Natural killer cell treated with Interleukin-12 subunit alpha and Interleukin-12 subunit beta and Interleukin-15 and Interleukin-18, amount 100 ng/mL, for 72 hours (primary cell): Measurements from ENCODE around the gene RAET1G. TPM values are rescaled to one million over a fixed set of nuclear protein-coding genes. Genes with fewer than 3 reads are reported as not detected.
A peak's percentile ranks its signal among the peaks of the same experiment; 100 is the strongest.
"Not testable (repeated sequence)": the region's sequence is repeated elsewhere in the genome, so short reads cannot be mapped to it uniquely, and the experiment has no call there.

ENCODE experiments used
- ATAC-seq, 2 donors: fragments of 150-1000 bp; cut with Tn5 transposase in 1 of 2; sonication (Bioruptor Pico), chemical (Tn5 transposase) in 1 of 2; 2 replicates each; pipeline ENCODE4 v1.10.0; 2021
- DNase-seq: peaks from one replicate; pipeline ENCODE4 v3.0.0; 2022; ENCODE audit warnings: low spot score
- H3K27ac Mint-ChIP-seq, 2 donors: 1 replicate in 1 of 2; 2 replicates in 1 of 2; pipeline ENCODE4 v1.8.0; 2022; ENCODE audit warnings: mixed read lengths in 2 of 2, mild to moderate bottlenecking in 1 of 2, moderate library complexity in 1 of 2
- H3K27me3 Mint-ChIP-seq, 2 donors: 1 replicate in 1 of 2; 2 replicates in 1 of 2; pipeline ENCODE4 v1.8.0; 2022; ENCODE audit warnings: mixed read lengths in 2 of 2
- H3K36me3 Mint-ChIP-seq: one replicate; pipeline ENCODE4 v1.8.0; 2022; ENCODE audit warnings: mixed read lengths
- H3K4me1 Mint-ChIP-seq, 2 donors: 1 replicate in 1 of 2; 2 replicates in 1 of 2; pipeline ENCODE4 v1.8.0; 2022; ENCODE audit warnings: low read depth in 2 of 2, mixed read lengths in 2 of 2, mild to moderate bottlenecking in 1 of 2
- H3K4me3 Mint-ChIP-seq: one replicate; pipeline ENCODE4 v1.8.0; 2022; ENCODE audit warnings: mixed read lengths
- H3K9me3 Mint-ChIP-seq: 2 replicates; pipeline ENCODE4 v1.8.0; 2022; ENCODE audit warnings: mixed read lengths
- total RNA-seq, 2 donors: library from RNA; stranded (reverse); gene quantifications; one replicate each; pipeline ENCODE4 v1.2.3, GENCODE V29; 2022

The RAET1G gene
- total RNA-seq, 2 donors from 2014 or later = 0.43 TPM; not detected in 1

DNA sequence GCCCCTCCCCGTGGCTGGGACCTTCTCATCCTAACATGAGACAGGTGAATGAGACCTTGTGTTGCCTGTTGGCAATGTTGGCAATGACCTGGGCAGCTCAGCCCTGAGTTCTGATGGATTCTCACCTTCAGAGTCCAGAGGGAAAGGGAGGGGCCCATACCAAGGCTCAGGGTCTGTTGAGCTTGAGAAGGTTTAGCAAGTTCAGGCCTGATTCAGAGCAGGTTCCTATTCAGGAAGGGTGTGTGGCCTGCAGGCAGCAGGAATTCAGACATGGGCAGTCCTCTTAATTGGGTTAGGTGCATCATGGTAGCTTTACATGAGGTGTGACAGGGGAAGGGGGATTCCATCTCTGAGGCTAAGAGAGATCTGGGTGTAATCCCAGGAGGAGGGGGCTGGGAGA lies 24.6 kb upstream of the RAET1G start:
- not testable (repeated sequence) for ATAC-seq, H3K4me1 Mint-ChIP-seq, H3K4me3 Mint-ChIP-seq, H3K36me3 Mint-ChIP-seq, DNase-seq, H3K27ac Mint-ChIP-seq, H3K9me3 Mint-ChIP-seq
- H3K27me3 Mint-ChIP-seq = peaks cover 23 to 35% of the 10 kb centered on the region in 2 donors

DNA sequence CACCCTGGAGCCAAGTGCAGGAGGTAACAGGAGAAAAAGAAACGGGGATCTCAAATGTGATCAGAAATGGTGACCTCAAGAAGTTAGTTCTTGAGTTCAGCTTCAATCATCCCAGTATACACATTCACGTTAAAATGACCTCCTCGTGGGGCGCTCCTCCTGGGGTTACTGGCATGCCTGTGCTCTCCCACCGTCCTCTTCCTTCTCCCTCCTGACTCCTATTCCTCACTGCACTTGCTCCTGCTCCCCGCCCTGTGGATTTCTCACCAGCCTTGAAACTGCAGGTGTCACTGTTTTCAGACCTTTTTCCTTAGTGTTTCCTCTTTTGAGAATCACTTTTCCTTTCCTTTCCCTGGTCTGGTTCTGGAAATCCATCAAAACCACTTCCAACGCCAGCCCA lies 23.7 kb upstream of the RAET1G start:
- DNase-seq, H3K9me3 Mint-ChIP-seq, H3K36me3 Mint-ChIP-seq, H3K27ac Mint-ChIP-seq, H3K4me1 Mint-ChIP-seq, H3K4me3 Mint-ChIP-seq, ATAC-seq: not testable (repeated sequence)
- H3K27me3 Mint-ChIP-seq = peaks cover 17 to 26% of the 10 kb centered on the region in 2 donors

DNA sequence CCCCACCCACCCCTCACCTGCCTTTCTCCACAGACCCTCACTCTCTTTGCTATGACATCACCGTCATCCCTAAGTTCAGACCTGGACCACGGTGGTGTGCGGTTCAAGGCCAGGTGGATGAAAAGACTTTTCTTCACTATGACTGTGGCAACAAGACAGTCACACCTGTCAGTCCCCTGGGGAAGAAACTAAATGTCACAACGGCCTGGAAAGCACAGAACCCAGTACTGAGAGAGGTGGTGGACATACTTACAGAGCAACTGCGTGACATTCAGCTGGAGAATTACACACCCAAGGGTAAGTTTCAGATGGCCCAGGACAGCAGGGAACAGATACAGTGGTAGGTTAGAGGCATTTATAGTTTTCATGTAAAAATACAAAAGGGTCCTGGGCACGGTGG lies 22.4 kb upstream of the RAET1G start:
- H3K27me3 Mint-ChIP-seq = peaks cover 11 to 16% of the 10 kb centered on the region in 2 donors
- H3K9me3 Mint-ChIP-seq, H3K27ac Mint-ChIP-seq, DNase-seq, H3K4me3 Mint-ChIP-seq, ATAC-seq, H3K36me3 Mint-ChIP-seq: not testable (repeated sequence)
- peaks cover 4 to 11% of the 10 kb centered on the region in 2 donors for H3K4me1 Mint-ChIP-seq

DNA sequence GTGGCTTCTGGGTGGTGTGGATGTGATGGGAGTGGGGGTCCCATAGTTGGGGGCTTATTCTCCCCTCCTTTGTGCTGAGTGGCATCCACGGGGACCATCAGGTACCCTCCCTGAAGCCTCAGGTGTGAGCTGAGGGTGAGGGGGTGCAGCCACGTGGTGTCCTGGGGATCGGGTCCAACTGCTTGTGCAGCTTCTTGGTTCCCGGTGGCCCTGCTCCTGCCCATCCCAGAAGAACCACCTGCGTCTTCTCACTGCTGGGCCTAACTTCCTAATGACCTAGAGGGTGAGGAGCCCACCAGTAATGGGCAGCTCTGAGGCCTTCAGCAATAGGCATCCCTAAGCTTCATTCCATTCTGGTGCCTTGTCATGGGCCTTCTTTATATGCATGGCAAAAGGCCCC lies 20.4 kb upstream of the RAET1G start:
- not testable (repeated sequence) for H3K27ac Mint-ChIP-seq, H3K9me3 Mint-ChIP-seq, DNase-seq, H3K36me3 Mint-ChIP-seq, H3K4me3 Mint-ChIP-seq, ATAC-seq
- H3K27me3 Mint-ChIP-seq = peaks cover 20 to 21% of the 10 kb centered on the region in 2 donors
- H3K4me1 Mint-ChIP-seq = peaks cover 13 to 20% of the 10 kb centered on the region in 2 donors

DNA sequence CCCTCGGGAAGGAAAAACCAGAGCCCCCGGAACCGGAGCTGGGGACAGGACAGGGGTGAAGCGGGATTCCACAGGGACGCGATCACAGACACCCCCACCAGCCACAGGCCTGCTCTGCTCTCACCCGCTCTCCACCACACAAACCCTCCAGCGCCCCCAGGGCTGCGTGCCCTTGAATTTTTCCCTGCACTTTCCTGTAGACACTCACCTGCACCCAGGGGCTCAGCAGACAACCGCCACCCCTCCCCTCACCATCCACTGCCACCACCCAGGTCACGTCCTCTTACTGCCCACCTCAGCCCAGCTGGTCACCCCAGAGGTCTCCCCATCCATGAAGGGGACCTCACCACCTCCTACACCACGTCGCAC lies 19.5 kb upstream of the RAET1G start:
- H3K27ac Mint-ChIP-seq = peak overlapping the region in 1 of 2 donors; percentile 66
- DNase-seq = no peak
- H3K27me3 Mint-ChIP-seq = peaks cover 24 to 26% of the 10 kb centered on the region in 2 donors
- H3K36me3 Mint-ChIP-seq = no peaks in the 10 kb centered on the region
- peaks cover 13 to 20% of the 10 kb centered on the region in 2 donors for H3K4me1 Mint-ChIP-seq
- ATAC-seq = no peak
- no peaks in the 10 kb centered on the region for H3K9me3 Mint-ChIP-seq
- peak overlapping the region; percentile 90 for H3K4me3 Mint-ChIP-seq

DNA sequence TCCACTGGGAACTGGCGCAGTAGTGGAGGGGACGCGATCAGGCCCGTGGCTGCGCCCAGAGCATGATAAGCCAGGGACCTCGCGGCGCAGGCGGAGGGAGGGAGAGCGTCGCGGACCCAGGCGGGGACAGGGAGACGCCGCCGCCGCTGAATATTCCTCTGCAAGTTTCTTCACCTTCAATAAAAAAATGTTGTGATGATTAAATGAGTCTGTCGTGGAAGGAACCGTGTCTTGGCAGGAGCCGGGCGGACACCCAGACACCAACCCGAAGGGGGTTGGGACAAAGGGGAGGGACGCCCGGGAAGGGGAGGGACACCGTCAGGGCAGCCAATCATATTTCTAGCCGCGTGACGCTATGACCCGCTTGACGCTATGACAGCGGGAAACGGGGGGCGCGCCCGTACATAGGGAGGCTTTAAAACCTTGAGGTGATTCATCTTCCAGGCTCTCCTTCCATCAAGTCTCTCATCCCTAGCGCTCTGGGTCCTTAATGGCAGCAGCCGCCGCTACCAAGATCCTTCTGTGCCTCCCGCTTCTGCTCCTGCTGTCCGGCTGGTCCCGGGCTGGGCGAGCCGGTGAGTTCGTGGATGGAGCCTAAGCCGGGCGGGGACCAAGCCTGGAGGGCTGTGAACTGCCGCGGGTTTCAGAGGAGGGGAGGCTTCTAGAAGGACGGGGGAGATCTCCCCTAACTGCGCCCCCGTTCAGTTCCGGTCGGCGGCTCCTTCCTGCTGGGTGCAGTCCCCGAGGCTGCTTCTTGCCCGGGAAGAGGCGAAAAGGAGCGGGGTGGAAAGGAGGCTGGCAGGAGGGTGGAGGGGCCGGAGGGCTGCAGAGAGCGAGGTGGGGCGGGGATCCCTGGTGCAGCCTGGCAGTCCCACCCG lies 18.9 kb upstream of the RAET1G start, which contains the start of gene ULBP2:
ULBP2 (plus strand) TSS at position 432 of the 878 bp plus-strand sequence; CDS start at position 491, 59 bp downstream.
- Mint-ChIP-seq H3K27ac (peak within 1 kb of the TSS in 1 of 2 donors; percentile 80), H3K9me3 (no peaks in the 10 kb centered on the region), H3K36me3 (no peaks in the 10 kb centered on the region), H3K27me3 (peaks cover 29 to 33% of the 10 kb centered on the region in 2 donors), H3K4me3 (peak within 1 kb of the TSS; percentile 90), H3K4me1 (peaks cover 13 to 20% of the 10 kb centered on the region in 2 donors)
- DNase-seq (peak; percentile 92), ATAC-seq (peak; percentile 94 to 96)

DNA sequence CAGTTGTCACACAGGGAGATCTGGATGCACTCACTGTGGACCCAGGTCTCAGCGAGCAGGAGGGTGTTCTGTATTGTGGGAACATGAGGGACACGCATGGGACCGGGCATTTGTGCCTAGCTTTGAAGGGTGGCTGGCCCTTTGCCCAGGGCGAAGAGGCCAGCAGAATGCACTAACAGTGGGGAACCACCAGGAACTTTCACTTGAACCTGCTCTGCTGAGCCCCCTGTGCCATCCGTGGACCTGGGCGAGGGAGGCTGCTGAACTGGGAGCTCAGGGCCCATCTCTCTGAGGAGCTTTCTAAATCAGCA lies 17.7 kb upstream of the RAET1G start:
- no peak for DNase-seq
- peaks cover 37 to 42% of the 10 kb centered on the region in 2 donors for H3K27me3 Mint-ChIP-seq
- peaks cover 13 to 20% of the 10 kb centered on the region in 2 donors for H3K4me1 Mint-ChIP-seq
- no peaks in the 10 kb centered on the region for H3K36me3 Mint-ChIP-seq
- ATAC-seq = no peak
- H3K4me3 Mint-ChIP-seq = peak overlapping the region; percentile 48
- no peaks in the 10 kb centered on the region for H3K9me3 Mint-ChIP-seq
- H3K27ac Mint-ChIP-seq = no peak overlapping the region

DNA sequence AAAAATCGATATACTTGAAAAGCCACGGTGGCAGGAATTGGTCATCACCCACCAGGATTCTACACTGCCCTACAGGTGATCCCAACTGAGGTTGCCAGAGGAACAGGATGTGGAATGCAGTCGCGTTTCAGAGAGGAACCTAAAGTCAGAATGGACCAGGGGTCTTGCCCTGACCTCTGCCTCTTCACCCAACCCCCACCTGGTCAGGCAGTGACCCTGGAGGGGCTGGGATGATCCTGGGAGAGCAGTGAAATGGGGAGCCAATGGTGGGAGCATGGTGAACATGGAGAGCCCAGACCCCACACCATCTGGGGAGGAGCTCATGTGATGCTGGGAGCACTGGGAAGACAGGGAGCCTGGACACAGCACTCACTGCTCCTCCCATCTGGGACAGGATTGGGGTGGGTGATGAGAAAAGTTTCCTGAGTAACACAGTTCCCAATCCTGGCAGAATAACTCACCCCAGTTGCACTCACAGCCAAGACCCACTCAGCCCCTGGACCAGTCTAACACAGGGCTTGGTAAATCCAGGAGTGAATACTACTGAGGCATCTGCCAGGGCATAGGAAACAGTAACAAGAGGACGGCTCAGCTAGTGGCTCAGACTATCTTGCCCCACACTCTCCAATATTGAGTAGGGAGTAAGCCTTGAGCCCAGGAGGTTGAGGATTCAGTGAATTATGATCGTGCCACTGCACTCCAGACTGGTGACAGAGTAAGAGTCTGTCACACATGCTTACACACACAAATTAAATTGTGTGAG lies 17.2 kb upstream of the RAET1G start:
- ATAC-seq (no peak), DNase-seq (no peak)
- H3K27ac Mint-ChIP-seq = peak overlapping the region in 1 of 2 donors; percentile 16
- no peaks in the 10 kb centered on the region for H3K36me3 Mint-ChIP-seq
- peak overlapping the region; percentile 87 for H3K4me3 Mint-ChIP-seq
- H3K9me3 Mint-ChIP-seq = no peaks in the 10 kb centered on the region
- H3K27me3 Mint-ChIP-seq = peaks cover 42 to 48% of the 10 kb centered on the region in 2 donors
- peaks cover 13 to 20% of the 10 kb centered on the region in 2 donors for H3K4me1 Mint-ChIP-seq

DNA sequence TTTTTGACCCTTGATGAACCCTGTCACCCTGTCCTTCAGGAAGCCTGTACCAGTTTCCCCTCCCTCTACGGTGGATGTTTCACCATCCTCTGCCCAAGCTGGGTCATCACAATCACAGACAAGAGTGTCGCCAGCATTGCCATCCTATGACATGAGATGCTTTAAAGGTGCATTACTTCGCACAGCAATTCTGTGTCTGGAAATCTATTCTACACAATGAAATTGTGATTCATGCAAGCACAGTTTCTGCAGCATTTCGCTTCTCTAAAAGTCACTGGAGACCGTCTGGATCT lies 16.4 kb upstream of the RAET1G start:
- peaks cover 47 to 55% of the 10 kb centered on the region in 2 donors for H3K27me3 Mint-ChIP-seq
- H3K9me3 Mint-ChIP-seq = no peaks in the 10 kb centered on the region
- H3K27ac Mint-ChIP-seq = peak overlapping the region; percentile 16 to 71
- peaks cover 20% of the 10 kb centered on the region in 2 donors for H3K4me1 Mint-ChIP-seq
- DNase-seq (no peak), ATAC-seq (no peak)
- H3K4me3 Mint-ChIP-seq = peak overlapping the region; percentile 87
- H3K36me3 Mint-ChIP-seq = no peaks in the 10 kb centered on the region

DNA sequence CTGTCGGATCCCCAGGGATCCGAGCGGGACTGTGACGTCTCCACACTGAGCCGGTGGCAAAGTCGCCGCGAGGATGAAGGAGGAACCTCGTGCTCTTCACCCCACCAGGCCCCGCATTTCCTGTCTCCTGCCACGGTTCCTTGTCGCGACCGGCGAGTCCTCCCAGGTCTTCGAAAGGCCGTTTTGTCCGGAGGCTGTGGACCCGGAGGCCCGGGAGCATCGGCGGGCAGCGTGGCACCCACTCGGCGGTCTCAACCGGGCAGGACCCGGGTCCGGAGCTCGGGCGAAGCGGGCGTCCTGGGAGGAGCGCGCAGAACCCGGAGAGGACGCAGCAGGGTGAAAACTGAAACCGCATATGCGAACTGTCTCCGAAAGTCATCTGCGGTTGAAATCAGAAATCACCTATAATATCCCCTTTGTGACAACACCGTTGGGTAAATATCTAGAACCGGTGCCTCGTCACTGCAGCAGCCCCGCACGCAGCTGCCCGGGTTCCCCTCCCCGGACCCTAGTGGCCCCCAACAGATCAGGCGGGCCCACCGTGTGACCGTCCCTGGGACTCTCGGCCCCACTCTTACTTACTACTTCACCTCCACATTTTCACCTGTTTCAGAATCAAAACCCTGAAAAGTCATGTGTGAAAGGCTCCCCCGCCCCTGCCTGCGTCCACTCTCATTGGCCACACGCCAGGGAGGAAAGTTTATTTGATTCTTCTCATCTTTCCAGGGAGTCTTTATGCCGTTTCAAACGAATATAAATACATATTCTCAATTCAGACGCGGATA lies 15.8 kb upstream of the RAET1G start:
- H3K4me1 Mint-ChIP-seq = peaks cover 22 to 23% of the 10 kb centered on the region in 2 donors
- peaks cover 50 to 61% of the 10 kb centered on the region in 2 donors for H3K27me3 Mint-ChIP-seq
- H3K9me3 Mint-ChIP-seq = no peaks in the 10 kb centered on the region
- H3K27ac Mint-ChIP-seq = peak overlapping the region; percentile 16 to 71
- ATAC-seq = peak; percentile 56 to 74
- peak overlapping the region; percentile 87 for H3K4me3 Mint-ChIP-seq
- no peaks in the 10 kb centered on the region for H3K36me3 Mint-ChIP-seq
- DNase-seq = peak; percentile 72

DNA sequence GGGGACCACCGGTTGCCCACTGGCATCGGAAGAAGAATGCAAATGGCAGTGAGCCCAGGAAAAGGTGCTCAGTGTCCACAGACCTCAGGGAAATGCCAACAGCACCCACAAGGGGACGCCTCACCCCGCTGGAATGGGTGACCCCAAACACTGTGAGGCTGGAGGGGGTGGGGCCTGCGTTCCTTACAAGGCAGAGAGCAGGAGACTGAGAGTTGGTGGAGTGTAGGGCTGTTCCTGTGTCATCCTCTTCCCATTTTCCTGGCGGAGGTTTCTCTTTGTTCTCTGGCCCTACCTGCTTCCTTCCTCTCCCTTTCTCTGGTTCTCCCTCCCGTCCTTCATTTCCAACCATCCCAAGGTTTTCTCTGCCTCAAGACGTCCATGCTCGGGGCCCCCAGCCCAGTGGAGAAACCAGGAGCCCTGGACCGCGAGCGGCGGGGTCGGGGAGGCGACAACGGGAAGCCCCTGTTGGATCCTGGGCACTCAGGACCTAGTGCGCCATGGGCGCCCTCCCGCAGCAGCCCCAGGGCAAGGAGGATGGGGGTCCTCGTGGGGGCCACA lies 15.2 kb upstream of the RAET1G start:
- DNase-seq, ATAC-seq: not testable (repeated sequence)

DNA sequence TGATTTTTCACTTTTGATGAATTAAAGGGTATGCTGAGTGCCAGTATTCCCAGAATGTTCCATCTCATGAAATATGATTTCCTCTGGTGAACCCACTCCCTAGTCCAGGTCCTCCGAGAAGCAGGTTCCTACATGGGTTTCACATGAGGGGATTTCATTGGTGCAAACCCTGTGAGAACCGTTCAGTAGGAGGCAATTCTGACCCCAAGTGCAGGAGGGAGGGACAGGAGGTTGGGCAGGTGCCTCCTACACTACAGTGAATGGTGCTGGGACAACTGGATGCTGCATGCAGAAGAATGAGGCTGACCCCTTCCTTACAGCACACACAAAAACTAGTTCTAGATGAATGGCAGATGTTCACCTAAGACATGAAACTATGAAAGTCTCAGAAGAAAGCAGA lies 13.8 kb upstream of the RAET1G start:
- no peak for ATAC-seq
- H3K27ac Mint-ChIP-seq = no peak overlapping the region

More for the DNA sequence above, 15.2 kb upstream of the RAET1G start:
- H3K4me3 Mint-ChIP-seq = peak overlapping the region; percentile 87
- H3K36me3 Mint-ChIP-seq, H3K27ac Mint-ChIP-seq, H3K9me3 Mint-ChIP-seq: not testable (repeated sequence)
- H3K4me1 Mint-ChIP-seq = peaks cover 22 to 23% of the 10 kb centered on the region in 2 donors
- peaks cover 56 to 67% of the 10 kb centered on the region in 2 donors for H3K27me3 Mint-ChIP-seq

DNA sequence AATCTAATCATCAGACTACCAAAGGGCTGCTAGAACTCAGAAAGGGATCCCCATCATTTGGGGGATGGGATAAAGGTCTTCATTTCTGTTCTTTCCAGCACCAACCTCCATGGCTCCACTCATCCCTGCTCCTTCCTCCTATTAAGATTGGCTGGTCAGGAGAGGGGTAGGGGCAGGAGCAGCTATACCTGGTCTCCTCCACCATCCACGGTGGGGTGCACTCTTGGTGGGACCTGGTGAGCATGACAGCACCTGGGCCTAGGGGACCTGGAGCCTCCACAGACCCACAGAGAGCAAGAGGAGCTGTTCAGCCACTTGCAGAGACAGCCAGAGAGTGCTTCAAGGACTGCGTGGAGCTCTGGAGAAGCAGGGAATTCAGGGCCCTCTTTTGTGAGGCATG lies 12.7 kb upstream of the RAET1G start:
- Mint-ChIP-seq H3K4me1 (peaks cover 14 to 19% of the 10 kb centered on the region in 2 donors), H3K27ac (no peak overlapping the region), H3K4me3 (no peak overlapping the region), H3K27me3 (peaks cover 68 to 87% of the 10 kb centered on the region in 2 donors), H3K36me3 (no peaks in the 10 kb centered on the region), H3K9me3 (no peaks in the 10 kb centered on the region)
- DNase-seq (no peak), ATAC-seq (no peak)

More for the DNA sequence above, 13.8 kb upstream of the RAET1G start:
- Mint-ChIP-seq H3K27me3 (peaks cover 63 to 77% of the 10 kb centered on the region in 2 donors), H3K9me3 (no peaks in the 10 kb centered on the region), H3K4me1 (peaks cover 18 to 19% of the 10 kb centered on the region in 2 donors), H3K36me3 (no peaks in the 10 kb centered on the region), H3K4me3 (no peak overlapping the region)
- DNase-seq = no peak
